GM23338 (cell line): Measurements from ENCODE around the gene DSG3. TPM values are rescaled to one million over a fixed set of nuclear protein-coding genes. Genes with fewer than 3 reads are reported as not detected.

Experiments used
- ATAC-seq: fragments of 200-7000 bp; cut with Tn5 transposase; 3 replicates; pipeline ENCODE4 v1.9.1; 2020
- DNase-seq: peaks from one replicate; pipeline ENCODE4 v3.0.0-alpha.2; 2015; ENCODE audit warnings: low spot score
- H2AFZ ChIP-seq: fragments of 200-600 bp; sonication (generic); 2 replicates; pipeline ENCODE4 v1.8.0; 2016; ENCODE audit warnings: antibody characterized with exemption, mild to moderate bottlenecking, moderate library complexity
- H3F3A ChIP-seq: fragments of 200-600 bp; sonication (generic); replicated peaks from 2 replicates; pipeline ENCODE4 v1.8.0; 2017; ENCODE audit warnings: antibody characterized with exemption, mixed run types, low read depth
- H3K27ac ChIP-seq: fragments of 200-600 bp; sonication (generic); 2 replicates; pipeline ENCODE4 v1.6.1; 2016; ENCODE audit warnings: low read depth
- H3K27me3 ChIP-seq: fragments of 200-600 bp; sonication (generic); 2 replicates; pipeline ENCODE4 v1.8.0; 2016; ENCODE audit warnings: mild to moderate bottlenecking, mixed run types, moderate library complexity; ENCODE audit not compliant: insufficient read depth
- H3K36me3 ChIP-seq: fragments of 200-600 bp; sonication (generic); 2 replicates; pipeline ENCODE4 v1.8.0; 2016; ENCODE audit warnings: mild to moderate bottlenecking; ENCODE audit not compliant: insufficient read depth
- H3K4me1 ChIP-seq: fragments of 200-600 bp; sonication (generic); 2 replicates; pipeline ENCODE4 v1.8.0; 2016; ENCODE audit warnings: mild to moderate bottlenecking, moderate library complexity; ENCODE audit not compliant: insufficient read depth
- H3K4me2 ChIP-seq: fragments of 200-600 bp; sonication (generic); 2 replicates; pipeline ENCODE4 v1.7.1; 2017; ENCODE audit warnings: mixed run types
- H3K4me3 ChIP-seq: fragments of 200-600 bp; sonication (generic); 2 replicates; pipeline ENCODE4 v1.6.1; 2016; ENCODE audit warnings: mixed run types
- H3K79me2 ChIP-seq: fragments of 200-600 bp; sonication (generic); replicated peaks from 2 replicates; pipeline ENCODE4 v1.8.0; 2017; ENCODE audit warnings: mild to moderate bottlenecking; ENCODE audit not compliant: insufficient read depth
- H3K9me2 ChIP-seq: fragments of 200-600 bp; sonication (generic); 2 replicates; pipeline ENCODE4 v1.8.0; 2017; ENCODE audit not compliant: insufficient read depth
- H4K20me1 ChIP-seq: fragments of 200-600 bp; sonication (generic); replicated peaks from 2 replicates; pipeline ENCODE4 v1.8.0; 2017; ENCODE audit warnings: mild to moderate bottlenecking; ENCODE audit not compliant: insufficient read depth
- H3K27ac Mint-ChIP-seq: 2 replicates; pipeline ENCODE4 v1.8.0; 2020; ENCODE audit warnings: inconsistent platforms, mild to moderate bottlenecking, moderate library complexity, mixed read lengths
- H3K27me3 Mint-ChIP-seq: 3 replicates; pipeline ENCODE4 v1.8.0; 2022; ENCODE audit warnings: low read depth, mild to moderate bottlenecking, moderate library complexity, mixed read lengths, inconsistent platforms; ENCODE audit not compliant: insufficient read depth, poor library complexity
- H3K36me3 Mint-ChIP-seq: 3 replicates; pipeline ENCODE4 v1.8.0; 2021; ENCODE audit warnings: low read depth, mild to moderate bottlenecking, inconsistent platforms, moderate library complexity, mixed read lengths
- H3K4me1 Mint-ChIP-seq: 3 replicates; pipeline ENCODE4 v1.8.0; 2020; ENCODE audit warnings: mild to moderate bottlenecking, inconsistent platforms, mixed read lengths
- H3K4me3 Mint-ChIP-seq: 3 replicates; pipeline ENCODE4 v1.8.0; 2021; ENCODE audit warnings: moderate library complexity, mild to moderate bottlenecking, inconsistent platforms, mixed read lengths
- H3K9me3 Mint-ChIP-seq: 3 replicates; pipeline ENCODE4 v1.8.0; 2020; ENCODE audit warnings: moderate library complexity, mild to moderate bottlenecking, inconsistent platforms, mixed read lengths
- ETS1 ChIP-seq: IDR thresholded peaks from 2 replicates; pipeline ENCODE4 v1.6.1; 2016; ENCODE audit warnings: antibody characterized with exemption
- ZNF114 ChIP-seq: fragments of 250-450 bp; sonication (Bioruptor Pico); IDR thresholded peaks from 2 replicates; pipeline ENCODE4 v1.5.0; 2020; ENCODE audit warnings: mild to moderate bottlenecking, moderate library complexity
- ZNF331 ChIP-seq: fragments of 250-450 bp; sonication (Bioruptor Pico); IDR thresholded peaks from 2 replicates; pipeline ENCODE4 v1.5.0; 2020; ENCODE audit warnings: low read depth, mild to moderate bottlenecking, moderate library complexity
- polyA plus RNA-seq: library from polyadenylated mRNA; unstranded; fragments of >200 nt; fragmentation: Nextera tagmentation; extraction: Ambion mirVana; gene quantifications from 2 replicates; pipeline ENCODE4 v1.2.1, GENCODE V29; 2016
- total RNA-seq: library from RNA; depleted of rRNA; stranded (reverse); fragments of >200 nt; shearing (Covaris generic); gene quantifications from 2 replicates; pipeline ENCODE4 v1.2.3, GENCODE V29; 2014
- TF ChIP-seq, protein P1 (sequence below): fragments of 250-450 bp; sonication (Bioruptor Pico); IDR thresholded peaks from 2 replicates; pipeline ENCODE4 v1.5.0; 2020; ENCODE audit warnings: mild to moderate bottlenecking, moderate library complexity
- TF ChIP-seq, protein P2 (sequence below): IDR thresholded peaks from one replicate; pipeline ENCODE4 v1.6.1; 2018; ENCODE audit warnings: antibody characterized with exemption; ENCODE audit not compliant: unreplicated experiment
- TF ChIP-seq, protein P3 (sequence below), 2 experiments: fragments of 200-600 bp in 1 of 2; sonication (generic) in 1 of 2; conservative IDR thresholded peaks; 2 replicates each; pipeline versions ENCODE4 v1.5.1 to v1.6.1; 2016 to 2017; ENCODE audit warnings: antibody characterized with exemption in 2 of 2, low read depth in 2 of 2, mild to moderate bottlenecking in 2 of 2, moderate library complexity in 1 of 2

DSG3 gene
- total and polyA plus RNA-seq, 2 experiments from 2014 or later: 0.05 to 0.24 TPM

- TF ChIP-seq, protein P1, sequence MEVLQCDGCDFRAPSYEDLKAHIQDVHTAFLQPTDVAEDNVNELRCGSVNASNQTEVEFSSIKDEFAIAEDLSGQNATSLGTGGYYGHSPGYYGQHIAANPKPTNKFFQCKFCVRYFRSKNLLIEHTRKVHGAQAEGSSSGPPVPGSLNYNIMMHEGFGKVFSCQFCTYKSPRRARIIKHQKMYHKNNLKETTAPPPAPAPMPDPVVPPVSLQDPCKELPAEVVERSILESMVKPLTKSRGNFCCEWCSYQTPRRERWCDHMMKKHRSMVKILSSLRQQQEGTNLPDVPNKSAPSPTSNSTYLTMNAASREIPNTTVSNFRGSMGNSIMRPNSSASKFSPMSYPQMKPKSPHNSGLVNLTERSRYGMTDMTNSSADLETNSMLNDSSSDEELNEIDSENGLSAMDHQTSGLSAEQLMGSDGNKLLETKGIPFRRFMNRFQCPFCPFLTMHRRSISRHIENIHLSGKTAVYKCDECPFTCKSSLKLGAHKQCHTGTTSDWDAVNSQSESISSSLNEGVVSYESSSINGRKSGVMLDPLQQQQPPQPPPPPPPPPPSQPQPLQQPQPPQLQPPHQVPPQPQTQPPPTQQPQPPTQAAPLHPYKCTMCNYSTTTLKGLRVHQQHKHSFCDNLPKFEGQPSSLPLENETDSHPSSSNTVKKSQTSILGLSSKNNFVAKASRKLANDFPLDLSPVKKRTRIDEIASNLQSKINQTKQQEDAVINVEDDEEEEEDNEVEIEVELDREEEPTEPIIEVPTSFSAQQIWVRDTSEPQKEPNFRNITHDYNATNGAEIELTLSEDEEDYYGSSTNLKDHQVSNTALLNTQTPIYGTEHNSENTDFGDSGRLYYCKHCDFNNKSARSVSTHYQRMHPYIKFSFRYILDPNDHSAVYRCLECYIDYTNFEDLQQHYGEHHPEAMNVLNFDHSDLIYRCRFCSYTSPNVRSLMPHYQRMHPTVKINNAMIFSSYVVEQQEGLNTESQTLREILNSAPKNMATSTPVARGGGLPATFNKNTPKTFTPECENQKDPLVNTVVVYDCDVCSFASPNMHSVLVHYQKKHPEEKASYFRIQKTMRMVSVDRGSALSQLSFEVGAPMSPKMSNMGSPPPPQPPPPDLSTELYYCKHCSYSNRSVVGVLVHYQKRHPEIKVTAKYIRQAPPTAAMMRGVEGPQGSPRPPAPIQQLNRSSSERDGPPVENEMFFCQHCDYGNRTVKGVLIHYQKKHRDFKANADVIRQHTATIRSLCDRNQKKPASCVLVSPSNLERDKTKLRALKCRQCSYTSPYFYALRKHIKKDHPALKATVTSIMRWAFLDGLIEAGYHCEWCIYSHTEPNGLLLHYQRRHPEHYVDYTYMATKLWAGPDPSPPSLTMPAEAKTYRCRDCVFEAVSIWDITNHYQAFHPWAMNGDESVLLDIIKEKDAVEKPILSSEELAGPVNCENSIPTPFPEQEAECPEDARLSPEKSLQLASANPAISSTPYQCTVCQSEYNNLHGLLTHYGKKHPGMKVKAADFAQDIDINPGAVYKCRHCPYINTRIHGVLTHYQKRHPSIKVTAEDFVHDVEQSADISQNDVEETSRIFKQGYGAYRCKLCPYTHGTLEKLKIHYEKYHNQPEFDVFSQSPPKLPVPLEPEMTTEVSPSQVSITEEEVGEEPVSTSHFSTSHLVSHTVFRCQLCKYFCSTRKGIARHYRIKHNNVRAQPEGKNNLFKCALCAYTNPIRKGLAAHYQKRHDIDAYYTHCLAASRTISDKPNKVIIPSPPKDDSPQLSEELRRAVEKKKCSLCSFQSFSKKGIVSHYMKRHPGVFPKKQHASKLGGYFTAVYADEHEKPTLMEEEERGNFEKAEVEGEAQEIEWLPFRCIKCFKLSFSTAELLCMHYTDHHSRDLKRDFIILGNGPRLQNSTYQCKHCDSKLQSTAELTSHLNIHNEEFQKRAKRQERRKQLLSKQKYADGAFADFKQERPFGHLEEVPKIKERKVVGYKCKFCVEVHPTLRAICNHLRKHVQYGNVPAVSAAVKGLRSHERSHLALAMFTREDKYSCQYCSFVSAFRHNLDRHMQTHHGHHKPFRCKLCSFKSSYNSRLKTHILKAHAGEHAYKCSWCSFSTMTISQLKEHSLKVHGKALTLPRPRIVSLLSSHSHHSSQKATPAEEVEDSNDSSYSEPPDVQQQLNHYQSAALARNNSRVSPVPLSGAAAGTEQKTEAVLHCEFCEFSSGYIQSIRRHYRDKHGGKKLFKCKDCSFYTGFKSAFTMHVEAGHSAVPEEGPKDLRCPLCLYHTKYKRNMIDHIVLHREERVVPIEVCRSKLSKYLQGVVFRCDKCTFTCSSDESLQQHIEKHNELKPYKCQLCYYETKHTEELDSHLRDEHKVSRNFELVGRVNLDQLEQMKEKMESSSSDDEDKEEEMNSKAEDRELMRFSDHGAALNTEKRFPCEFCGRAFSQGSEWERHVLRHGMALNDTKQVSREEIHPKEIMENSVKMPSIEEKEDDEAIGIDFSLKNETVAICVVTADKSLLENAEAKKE (CRISPR knock-in tag): no peak
- TF ChIP-seq, protein P2, sequence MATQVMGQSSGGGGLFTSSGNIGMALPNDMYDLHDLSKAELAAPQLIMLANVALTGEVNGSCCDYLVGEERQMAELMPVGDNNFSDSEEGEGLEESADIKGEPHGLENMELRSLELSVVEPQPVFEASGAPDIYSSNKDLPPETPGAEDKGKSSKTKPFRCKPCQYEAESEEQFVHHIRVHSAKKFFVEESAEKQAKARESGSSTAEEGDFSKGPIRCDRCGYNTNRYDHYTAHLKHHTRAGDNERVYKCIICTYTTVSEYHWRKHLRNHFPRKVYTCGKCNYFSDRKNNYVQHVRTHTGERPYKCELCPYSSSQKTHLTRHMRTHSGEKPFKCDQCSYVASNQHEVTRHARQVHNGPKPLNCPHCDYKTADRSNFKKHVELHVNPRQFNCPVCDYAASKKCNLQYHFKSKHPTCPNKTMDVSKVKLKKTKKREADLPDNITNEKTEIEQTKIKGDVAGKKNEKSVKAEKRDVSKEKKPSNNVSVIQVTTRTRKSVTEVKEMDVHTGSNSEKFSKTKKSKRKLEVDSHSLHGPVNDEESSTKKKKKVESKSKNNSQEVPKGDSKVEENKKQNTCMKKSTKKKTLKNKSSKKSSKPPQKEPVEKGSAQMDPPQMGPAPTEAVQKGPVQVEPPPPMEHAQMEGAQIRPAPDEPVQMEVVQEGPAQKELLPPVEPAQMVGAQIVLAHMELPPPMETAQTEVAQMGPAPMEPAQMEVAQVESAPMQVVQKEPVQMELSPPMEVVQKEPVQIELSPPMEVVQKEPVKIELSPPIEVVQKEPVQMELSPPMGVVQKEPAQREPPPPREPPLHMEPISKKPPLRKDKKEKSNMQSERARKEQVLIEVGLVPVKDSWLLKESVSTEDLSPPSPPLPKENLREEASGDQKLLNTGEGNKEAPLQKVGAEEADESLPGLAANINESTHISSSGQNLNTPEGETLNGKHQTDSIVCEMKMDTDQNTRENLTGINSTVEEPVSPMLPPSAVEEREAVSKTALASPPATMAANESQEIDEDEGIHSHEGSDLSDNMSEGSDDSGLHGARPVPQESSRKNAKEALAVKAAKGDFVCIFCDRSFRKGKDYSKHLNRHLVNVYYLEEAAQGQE: no peak
These were observed 41.8 kb downstream of the DSG3 start (continued) for GRCh38 chr18:31489311-31489710.

DNA sequence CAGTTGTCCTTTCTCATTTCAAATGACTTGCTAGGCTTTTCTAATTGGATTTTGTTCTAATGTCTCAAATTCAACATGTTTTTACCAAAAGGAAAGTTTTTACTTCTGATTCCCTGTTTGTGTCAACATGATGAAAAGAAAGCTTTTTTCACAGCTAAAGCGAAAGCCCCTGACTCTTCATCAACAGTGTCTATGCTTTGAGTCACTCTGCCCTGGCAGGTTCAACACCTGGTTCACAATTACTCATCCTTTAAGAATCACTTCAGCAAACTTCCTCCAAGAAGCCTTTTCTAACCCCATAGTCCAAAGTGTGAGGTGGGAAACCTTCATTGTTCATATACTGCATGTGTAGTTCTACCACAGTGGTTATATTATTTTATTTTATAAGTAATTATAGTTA lies 42.8 kb downstream of the DSG3 start:
- H3K4me2 ChIP-seq: no peak overlapping the region
- Mint-ChIP-seq H3K27me3 (peaks cover 6% of the 10 kb centered on the region), H3K9me3 (no peaks in the 10 kb centered on the region), H3K4me1 (peaks cover 9% of the 10 kb centered on the region; the same call in 2 of the 3 replicates), H3K4me3 (no peak overlapping the region), H3K36me3 (no peaks in the 10 kb centered on the region), H3K27ac (no peak overlapping the region)
- H2AFZ ChIP-seq: no peak overlapping the region
- DNase-seq (no peak), ATAC-seq (no peak)
- no peaks in the 10 kb centered on the region for H3K36me3 ChIP-seq
- H3K27ac ChIP-seq: no peak overlapping the region
- no peaks in the 10 kb centered on the region; the same call in 1 of the 2 replicates for H3K4me1 ChIP-seq
- H3K27me3 ChIP-seq: no peaks in the 10 kb centered on the region
- no peaks in the 10 kb centered on the region for H4K20me1 ChIP-seq
- no peak overlapping the region for H3K4me3 ChIP-seq
- H3F3A ChIP-seq: no peaks in the 10 kb centered on the region
- TF ChIP-seq ZNF114 (CRISPR knock-in tag) (no peak), ZNF331 (CRISPR knock-in tag) (no peak), ETS1 (no peak)
- TF ChIP-seq, protein P3, sequence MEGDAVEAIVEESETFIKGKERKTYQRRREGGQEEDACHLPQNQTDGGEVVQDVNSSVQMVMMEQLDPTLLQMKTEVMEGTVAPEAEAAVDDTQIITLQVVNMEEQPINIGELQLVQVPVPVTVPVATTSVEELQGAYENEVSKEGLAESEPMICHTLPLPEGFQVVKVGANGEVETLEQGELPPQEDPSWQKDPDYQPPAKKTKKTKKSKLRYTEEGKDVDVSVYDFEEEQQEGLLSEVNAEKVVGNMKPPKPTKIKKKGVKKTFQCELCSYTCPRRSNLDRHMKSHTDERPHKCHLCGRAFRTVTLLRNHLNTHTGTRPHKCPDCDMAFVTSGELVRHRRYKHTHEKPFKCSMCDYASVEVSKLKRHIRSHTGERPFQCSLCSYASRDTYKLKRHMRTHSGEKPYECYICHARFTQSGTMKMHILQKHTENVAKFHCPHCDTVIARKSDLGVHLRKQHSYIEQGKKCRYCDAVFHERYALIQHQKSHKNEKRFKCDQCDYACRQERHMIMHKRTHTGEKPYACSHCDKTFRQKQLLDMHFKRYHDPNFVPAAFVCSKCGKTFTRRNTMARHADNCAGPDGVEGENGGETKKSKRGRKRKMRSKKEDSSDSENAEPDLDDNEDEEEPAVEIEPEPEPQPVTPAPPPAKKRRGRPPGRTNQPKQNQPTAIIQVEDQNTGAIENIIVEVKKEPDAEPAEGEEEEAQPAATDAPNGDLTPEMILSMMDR (conservative IDR thresholded peaks at IDR 0.05; ENCODE audit: low read depth in 2 of 2): no peak
- TF ChIP-seq, protein P2: no peak
- H3K79me2 ChIP-seq: no peaks in the 10 kb centered on the region
- H3K9me2 ChIP-seq: 0 out of 2 replicates have a peak, but pooled peaks cover 4% of the 10 kb centered on the region
